Fibroblast of skin of left quadriceps (primary cell): ENCODE data around the gene PHLDA1.

Experiments used
- DNase-seq, 2 experiments: peaks; one replicate each; pipeline ENCODE4 v3.0.0-alpha.2; 2013; ENCODE audit warnings: low read depth in 2 of 2

PHLDA1 gene

DNA sequence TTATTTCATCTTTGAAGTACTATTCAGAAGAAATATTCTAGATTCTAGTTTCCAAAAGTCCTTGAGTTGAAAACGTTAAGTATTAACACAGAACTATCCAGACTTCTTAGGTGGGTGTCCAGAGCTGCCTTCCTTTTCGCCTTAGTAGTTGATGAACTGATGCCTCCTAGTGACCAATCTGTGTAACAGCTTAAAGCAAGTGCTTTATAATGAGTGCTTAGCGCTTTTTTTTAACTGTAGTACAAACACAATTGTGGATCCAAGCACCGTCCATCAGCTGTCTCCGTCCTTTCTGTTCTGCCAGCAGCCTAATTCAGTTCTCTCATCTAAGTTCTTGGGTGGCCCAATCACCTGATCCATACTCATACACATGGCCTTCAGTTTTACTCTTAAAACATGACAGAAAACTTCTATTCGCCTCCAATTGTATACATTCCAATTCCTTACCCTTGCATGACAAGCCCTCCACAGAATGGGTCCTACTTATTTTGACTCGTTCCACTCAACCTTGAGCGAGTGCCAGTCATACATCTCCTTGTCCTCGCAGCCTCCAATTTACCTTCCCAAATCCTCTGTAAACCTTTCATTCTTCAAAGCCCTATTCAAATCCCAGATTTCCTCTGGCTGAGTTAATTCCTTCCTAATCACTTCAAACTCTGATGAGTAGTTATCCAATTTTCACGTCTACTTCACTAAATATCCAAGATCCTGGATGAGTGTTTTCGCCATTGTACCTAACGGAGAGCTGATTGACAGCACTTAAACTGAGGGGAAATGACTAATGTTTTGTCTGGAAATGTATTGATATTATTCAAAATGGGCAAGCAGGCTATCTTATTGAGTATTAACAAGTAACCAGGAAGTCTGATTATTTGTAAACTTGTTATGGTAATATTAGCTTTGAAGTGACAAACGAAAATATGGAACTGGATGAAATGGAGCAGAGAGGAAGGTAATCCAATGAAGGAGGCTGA, 5.8 kb upstream of the PHLDA1 start:
- DNase-seq = peak; percentile 66 to 69

DNA sequence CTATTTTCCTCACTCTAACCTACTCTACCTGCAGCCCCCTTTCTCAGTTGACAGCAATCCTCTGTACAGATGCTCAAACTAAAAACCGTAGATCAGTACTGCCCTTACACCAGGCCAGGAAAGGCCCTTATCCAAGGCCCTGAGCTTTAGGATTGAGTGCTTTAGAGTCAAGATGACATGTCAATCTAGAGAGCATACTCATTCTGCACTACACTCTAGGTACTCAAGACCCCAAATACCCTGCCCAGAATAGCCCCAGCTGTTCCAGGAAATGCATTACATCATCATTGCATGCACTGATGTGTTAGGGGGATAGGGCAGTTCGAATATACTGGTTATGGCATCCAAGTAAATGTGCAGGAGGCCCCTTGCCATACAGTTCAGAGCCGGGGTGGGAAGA, 3.5 kb upstream of the PHLDA1 start:
- no peak for DNase-seq

DNA sequence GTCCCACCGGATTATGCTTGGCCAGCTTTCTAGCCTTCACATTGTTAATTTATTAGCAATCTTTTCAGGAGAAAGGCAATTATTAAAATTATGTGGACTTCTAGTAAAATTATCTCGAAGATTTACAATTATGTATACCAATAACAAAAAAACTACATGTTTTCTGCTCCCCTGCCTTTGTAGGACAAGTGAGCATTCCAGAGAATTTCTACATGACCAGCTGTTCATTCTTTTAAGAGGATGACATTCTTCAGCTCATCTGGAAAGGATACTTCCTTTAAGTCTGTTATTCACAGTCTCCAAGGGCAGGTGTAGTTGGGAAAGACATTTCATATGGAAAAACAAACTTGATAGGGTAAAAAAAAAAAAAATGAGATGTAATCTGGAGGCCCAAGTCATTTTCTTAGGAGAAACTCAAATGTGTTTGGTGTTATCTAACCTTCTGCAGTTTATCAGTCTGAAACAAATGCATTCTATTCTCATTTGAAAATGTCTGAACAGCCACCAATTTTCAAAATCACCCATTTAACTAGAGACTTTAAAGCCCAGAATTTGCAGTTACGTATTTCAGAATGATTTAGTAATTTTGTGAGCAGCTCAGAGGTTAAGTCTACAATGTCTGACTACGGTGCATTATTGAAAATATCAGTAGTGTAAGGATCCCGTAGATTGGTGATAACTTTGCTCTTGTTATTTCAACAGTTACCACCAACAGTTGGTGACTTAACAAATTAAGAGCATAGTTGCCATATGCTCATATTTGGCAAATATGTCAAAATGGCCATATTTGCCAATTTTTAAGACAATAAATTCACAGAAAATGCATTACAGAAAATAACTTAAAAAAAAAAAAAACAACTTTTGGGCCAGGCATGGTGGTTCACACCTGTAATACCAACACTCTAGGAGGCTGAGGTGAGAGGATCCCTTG, 1.8 kb upstream of the PHLDA1 start:
- no peak for DNase-seq

DNA sequence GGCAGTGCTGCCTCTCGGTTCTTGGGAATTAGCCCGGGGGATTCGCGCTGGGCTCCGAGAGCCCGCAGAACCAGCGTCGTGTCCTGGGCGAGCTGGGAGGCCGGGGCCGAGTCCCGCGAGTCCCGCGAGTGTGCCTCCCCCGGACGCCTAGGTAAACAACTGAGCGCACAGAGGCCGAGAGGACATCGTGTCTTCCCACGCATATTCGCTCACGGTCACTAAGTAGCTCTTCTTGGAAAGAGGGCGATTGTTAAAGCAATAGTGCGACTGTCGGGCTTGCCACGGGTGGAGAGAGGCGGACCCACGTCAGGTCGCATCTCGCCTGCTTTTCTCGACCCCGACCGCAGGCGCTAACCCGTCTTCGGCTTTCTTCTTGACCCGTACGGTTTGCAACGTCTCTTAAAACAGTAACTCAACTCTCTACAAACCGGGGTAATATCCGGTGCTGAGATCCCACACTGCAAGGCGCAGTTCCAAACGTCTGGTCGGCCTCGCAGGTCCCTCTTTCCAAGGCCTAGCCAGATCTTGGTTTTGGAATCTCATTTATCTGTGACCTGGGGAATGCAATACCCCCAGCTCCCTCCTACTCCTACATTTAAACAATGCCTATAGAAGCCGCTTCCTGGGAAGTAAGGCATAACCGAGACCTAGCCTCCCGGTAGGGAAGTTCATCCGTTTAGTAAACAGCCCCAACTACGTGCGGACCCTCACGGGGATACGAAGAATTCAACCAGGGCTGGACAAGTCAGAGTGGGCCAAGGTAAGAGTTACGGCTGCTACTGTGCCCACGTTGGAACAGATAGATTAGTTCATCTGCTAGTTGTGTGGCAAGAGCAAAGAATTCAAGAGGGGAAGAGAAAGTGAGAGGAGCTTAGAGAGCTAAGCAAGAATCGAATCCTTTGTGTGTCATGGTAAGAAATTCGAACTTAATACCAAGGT, 736 bp upstream of the PHLDA1 start:
- DNase-seq = no peak

DNA sequence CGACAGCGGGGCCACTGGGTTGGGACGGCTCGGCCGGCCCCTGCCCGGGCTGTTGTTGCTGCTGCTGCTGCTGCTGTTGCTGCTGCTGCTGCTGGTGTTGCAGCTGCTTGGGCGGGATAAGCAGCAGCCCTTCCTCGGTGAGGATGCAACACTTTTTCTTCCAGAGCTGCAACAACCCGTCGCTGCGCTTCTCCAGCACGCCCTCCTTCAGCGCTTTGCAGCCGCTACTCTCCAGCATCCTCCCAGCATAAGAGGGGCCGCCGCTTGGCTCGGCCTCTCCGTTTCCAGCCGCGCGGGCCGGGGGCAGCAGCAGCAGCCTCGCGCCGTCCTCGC, 529 bp downstream of the PHLDA1 start:
- DNase-seq = no peak

DNA sequence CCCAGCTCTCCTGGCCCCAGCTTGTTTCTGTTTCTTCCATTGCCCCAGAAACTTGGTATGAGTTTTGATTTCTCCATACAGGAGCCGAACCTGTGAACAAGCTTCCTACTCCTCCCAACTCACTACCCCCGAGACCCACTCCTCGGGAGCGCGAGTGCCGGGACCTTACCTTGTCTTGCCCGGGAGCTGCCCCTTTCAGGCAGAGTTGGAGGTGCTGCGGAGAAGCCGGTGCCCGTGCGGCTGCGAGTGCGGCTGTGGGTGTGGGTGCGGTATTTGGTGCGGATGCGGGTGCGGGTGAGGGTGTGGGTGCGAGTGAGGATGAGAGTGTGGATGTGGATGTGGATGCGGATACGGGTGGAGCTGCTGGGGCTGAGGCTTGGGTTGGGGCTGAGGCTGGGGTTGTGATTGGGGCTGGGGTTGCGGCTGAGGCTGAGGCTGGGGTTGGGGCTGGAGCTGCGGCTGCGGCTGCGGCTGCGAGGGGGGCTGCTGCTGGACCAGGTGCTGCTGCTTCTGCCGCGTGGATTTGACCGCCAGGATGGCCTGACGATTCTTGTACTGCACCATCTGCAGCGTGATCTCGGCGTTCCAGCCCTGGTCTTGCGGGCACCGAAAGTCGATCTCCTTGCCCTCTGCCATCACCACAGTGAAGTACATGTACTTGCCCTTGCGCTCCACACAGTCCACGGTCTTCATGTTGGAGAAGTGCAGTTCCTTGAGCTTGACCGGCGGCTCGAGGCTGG, 1.1 kb downstream of the PHLDA1 start:
- no peak for DNase-seq

DNA sequence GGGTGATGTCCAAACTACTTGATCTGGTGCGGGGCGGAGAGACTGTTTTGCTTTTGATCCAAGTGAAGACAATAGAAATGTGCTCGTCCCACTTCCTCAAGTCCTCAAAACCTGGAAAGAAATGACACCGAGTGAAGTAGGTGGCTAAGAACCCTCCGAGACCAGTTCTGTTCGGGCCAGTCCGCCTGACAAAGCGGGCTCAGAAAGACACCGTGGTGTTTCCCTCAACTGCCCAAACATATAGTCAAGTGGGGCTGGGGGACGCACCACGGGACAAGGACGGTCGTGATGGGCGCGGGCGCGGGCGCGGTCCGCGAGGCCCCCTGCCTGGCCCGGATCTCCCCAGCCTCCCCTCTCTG, 1.6 kb downstream of the PHLDA1 start:
- no peak for DNase-seq

DNA sequence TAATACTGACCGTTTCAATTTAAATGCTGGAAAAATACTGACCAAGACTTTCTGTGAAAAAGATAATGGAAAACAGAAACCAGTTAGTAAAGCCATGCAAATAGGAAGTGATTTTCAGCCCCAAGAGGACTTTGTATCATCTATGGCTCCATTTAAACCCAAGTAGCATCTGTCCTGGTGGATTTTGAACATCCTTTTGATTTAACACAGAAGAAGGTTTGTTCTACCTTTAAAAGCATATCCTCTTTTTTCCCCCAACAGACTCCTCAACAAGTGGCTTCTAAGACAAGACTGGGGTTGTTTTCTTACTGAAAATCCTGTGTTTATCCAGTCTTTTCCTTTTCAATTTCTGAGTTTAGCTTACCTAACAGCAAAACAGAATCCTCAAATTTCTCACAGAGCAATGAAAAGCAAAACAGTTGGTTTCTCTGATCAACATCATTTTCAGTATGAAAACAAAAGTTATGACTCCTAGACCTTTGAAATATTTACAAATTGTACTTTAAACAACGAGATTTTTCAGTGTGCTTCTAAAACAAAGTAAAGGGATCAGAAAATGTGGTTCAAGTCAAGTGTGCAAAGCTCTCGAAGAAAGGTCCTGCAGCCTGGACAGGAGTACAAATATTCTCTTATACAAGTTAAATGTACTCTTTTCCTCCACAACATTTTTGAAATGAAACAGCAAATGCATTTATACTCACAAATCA, 2.9 kb downstream of the PHLDA1 start:
- no peak for DNase-seq

DNA sequence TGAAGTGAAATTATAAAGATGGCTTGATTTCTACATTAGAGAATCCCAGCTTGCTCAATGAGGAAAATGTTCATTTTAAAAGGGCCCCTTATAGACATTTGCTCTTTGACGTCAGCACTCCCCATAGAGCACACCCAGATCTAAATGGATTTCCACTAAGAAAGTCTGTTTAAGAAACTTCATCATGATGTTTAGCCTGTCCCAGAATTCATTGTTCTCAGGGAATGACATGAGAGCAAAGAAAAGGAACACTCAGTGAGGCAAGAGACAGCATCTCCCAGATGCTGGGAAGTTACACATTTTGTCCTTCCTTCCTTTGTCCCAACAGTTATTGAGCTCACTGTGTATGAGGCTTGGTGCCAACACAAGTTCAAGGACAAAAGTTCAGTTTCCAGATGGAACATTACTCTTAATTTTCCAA, 4.9 kb downstream of the PHLDA1 start:
- DNase-seq = no peak

DNA sequence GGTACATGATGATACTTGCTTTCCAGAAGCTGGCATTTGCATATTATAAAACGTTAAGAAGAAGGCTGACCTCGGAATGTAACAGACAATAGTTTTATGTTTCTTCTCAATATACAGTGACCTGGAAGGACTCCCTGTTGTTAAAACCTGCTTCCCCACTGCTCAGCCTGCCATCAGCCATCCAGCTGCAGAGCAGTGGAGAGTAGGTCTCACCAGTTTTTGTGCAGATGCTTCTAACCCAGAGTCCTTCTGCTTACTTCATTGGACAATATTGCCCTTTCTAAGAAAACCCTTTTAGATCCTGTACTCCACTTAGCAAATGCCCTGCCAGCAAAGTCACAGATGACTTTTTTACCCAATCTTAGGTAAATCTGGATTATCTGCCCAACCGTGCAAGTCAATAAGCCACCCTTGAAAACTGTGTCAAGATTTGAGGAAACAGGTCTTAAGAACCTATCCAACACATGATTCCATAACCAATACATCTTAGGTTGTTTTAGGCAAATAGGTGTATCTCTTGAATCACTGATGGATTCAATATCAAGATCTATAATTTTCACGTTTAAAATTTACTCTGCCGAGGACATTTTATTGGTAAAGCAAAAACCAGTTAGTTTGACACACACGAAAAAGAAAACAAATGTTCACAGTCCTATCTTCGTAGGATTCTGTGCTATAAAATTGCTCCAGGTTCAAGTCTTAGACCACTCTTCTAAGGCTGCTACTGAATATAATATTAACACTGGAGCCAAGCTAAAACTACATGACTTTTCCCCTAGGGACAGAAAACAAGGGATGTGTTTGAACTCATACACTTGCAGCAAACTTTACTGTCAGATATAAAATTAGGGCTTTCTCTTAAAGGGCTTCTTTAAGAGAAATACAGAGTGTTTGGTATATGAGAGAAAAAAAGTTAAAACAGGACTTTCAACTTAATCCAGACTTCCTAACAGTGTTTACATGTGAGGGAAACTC, 5.7 kb downstream of the PHLDA1 start:
- no peak for DNase-seq

DNA sequence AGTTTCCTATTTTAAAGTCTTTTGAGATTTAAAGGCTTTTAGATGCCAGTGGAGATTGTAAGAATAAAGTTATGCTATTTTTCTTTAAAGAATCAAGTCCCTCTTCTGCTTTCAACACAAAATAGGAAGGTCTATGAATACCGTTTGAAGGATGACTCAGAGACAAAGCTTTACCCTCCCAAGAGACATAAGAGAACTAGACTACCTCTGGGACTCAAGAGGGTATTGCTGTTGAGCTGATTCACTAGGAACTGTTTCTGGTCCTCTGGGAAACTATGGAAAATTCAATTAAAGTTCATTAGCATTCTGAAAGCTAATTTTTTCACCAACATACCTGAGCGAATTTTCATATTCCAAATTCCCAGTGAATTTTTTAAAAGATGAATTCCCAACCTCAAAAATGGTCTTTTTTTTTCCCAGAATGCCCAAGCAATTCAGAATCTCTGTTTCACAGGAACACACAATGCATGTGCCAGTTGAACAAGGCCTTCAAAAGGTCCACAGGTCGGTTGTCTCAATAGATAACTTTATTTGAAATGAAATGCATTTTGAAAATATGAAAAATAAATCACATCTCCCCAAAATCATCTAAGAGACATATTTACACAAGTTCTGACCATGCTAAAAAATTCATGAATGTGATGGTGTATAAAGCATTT, 6.5 kb downstream of the PHLDA1 start:
- peak; percentile 64 to 69 for DNase-seq

DNA sequence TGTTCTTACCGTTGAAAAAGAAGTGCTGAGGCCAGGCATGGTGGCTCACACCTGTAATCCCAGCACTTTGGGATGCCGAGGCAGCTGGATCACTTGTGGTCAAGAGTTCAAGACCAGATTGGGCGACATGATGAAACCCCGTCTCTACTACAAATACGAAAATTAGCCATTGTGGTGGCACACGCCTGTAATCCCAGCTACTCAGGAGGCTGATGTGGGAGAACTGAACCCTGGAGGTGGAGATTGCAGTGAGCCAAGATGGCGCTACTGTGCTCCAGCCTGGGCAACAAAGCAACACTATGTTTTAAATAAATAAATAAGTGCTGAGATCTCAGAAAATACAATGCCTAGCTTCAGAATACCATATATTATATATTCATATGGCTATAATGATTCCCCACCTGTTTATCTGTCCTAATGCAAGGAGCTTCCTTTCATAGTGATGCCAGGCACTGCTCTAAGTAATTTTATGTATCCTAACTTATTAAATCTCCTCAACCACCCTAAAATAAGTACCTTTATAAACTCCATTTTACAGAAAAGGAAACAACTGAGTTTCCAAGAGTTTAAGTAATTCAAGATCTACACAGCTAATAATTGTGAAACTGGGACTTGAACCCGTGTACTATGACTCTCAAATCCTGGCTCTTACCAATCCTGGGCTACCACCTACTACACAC, 7.3 kb downstream of the PHLDA1 start:
- no peak for DNase-seq

DNA sequence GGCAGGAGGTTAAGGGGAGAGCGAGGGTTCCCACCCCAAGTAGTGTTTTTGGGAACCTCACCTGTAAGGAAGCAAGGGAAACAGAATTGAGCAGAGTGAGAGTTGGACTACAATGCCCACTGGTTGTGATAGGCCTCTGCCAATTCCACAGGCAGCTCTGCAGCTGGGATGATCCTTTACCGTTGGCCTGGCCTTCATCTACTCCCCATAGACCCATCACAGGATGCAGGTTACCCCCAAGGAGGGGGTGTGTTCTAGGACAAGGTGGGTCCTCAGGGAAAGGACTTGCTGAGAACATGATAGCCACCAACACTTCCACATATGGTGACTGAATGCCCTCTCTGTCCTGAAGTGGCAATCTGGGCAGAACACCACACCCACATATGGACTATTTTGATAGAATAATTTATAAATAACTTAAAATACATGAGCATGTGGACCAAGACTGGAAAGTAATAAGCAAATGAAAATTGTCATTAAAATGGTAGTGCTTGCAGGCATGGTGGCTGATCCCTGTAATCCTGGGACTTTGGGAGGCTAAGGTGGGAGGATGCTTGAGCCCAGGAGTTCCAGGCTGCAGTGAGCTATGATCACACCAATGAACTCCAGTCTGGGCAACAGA, 8.4 kb downstream of the PHLDA1 start:
- no peak for DNase-seq

DNA sequence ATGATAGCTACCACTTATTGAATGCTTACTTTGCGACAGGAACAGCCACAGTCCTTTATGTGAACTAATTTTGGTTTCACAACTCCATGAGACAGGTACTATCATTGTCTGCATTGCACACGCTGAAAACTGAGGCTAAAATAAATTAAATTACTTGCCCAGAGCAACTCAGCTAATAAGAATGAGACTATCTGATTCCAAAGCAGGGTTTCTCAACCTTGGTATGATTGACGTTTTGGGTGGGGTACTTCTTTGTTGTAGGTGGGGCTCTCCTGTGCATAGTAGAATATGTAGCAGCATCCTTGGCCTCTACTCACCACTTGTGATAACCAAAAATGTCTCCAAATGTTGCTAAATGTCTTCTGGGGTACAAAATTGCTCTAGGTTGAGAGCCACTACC, 9.1 kb downstream of the PHLDA1 start:
- DNase-seq = no peak

DNA sequence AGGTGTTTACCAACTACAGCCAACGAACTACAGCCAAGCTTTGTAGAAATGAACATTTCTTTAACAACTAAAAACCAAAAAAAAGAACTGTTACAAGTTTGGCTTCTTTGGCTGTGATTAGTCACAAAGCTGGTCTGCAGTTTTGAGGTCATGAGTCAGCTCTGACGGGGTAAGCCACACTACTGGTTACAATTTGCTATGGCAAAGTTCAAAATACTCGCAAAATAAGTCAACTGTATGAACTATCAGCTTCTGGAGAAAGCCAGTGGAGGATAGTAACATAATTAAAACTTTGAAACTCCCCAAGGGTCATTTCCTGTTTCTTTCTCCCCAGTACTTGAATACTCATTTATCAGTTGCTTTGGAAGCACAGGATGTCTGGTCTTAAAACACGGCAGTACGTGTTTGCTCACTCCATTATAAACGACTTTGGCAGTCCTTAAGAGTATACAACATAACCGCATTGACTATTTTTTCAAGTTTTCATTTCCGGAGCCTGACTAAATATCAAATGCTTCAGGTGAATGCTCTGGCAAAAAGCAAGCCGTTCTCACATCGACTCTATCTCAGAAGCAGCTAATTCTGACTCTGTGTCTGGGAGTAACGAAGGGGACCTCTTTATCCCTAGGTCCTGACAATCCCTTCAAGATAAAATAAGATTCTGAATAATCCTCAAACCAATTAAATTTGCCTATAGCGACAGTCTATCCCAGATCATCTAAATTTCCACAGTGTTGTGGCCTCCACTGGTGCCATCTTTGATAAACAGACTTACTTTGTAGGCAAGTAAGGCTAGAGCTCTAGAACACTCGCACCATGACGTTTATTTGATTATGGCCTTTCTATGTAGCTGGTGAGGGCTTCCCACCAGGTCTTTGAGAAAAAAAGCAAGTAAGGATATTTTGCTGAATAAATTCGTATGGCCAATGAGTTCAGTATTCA, 10.6 kb downstream of the PHLDA1 start:
- DNase-seq = peak; percentile 90

DNA sequence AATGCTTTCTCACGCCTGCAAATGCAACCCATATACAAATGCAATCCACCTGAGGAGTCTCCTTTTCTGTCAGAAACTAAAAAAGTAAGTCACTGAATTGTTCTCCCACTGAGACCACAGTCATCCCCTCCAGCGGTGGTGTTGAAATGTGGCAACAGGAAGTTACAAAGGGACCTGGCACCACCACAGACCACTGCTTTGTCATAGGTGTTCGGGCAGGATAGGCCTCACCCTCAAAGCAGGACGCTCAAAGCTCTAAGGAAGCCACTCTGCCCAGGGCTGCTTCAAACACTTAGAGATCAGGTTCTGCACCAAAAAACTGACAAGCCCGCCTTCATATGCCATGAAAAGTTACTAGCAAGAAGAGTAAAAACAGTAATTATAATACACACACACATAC, 11.3 kb downstream of the PHLDA1 start:
- DNase-seq = no peak
